CMK (cell line): ENCODE results near the gene NFYC.
"Not testable (repeated sequence)": the region's sequence is repeated elsewhere in the genome, so short reads cannot be mapped to it uniquely, and the experiment has no call there.

ENCODE experiments used
- DNase-seq: peaks from one replicate; pipeline ENCODE4 v3.0.0-alpha.2; 2010; ENCODE audit warnings: low read depth

The NFYC gene

GRCh38 chr1:40665335-40666171 is 26.0 kb upstream of the NFYC start, which contains the start of gene RIMS3:
Gene RIMS3, minus strand, starts transcription at chr1:40665682. Its CDS starts 23,757 bp downstream, at chr1:40641925.
- peak; percentile 66 for DNase-seq

- DNase-seq = peak; percentile 73
These were observed 22.6 kb upstream of the NFYC start for GRCh38 chr1:40668769-40669525.

- DNase-seq = no peak
These were observed 18.1 kb upstream of the NFYC start for GRCh38 chr1:40673452-40673851.

- DNase-seq = no peak
These were observed 15.0 kb upstream of the NFYC start for GRCh38 chr1:40676501-40676900.

GRCh38 chr1:40679165-40679953 is 12.1 kb upstream of the NFYC start:
- no peak for DNase-seq

GRCh38 chr1:40684669-40685068 is 6.8 kb upstream of the NFYC start:
- DNase-seq = no peak

- no peak for DNase-seq
These were observed 4.4 kb upstream of the NFYC start for GRCh38 chr1:40687059-40687458.

GRCh38 chr1:40687661-40688060 is 3.8 kb upstream of the NFYC start:
- no peak for DNase-seq

GRCh38 chr1:40689737-40690136 is 1.8 kb upstream of the NFYC start:
- no peak for DNase-seq

GRCh38 chr1:40690771-40691537 is 550 bp upstream of the NFYC start:
- DNase-seq = no peak

- DNase-seq = no peak
These were observed 958 bp downstream of the NFYC start for GRCh38 chr1:40692429-40692895.

- DNase-seq = no peak
These were observed 1.9 kb downstream of the NFYC start for GRCh38 chr1:40693425-40693824.

GRCh38 chr1:40694353-40694874 is 2.9 kb downstream of the NFYC start:
- no peak for DNase-seq

- DNase-seq = no peak
These were observed 4.8 kb downstream of the NFYC start for GRCh38 chr1:40696294-40696693.

- DNase-seq = no peak
These were observed 5.9 kb downstream of the NFYC start for GRCh38 chr1:40697436-40697835.

- DNase-seq = no peak
These were observed 8.3 kb downstream of the NFYC start for GRCh38 chr1:40699787-40700186.

- DNase-seq = no peak
These were observed 10.2 kb downstream of the NFYC start for GRCh38 chr1:40701684-40702083.

GRCh38 chr1:40702810-40703209 is 11.3 kb downstream of the NFYC start:
- not testable (repeated sequence) for DNase-seq

- DNase-seq = no peak
These were observed 11.8 kb downstream of the NFYC start for GRCh38 chr1:40703316-40703715.

- DNase-seq = no peak
These were observed 13.6 kb downstream of the NFYC start for GRCh38 chr1:40704817-40705733.
